NCI-H526 (cell line): ENCODE results near the gene ITPR1.

Experiments
- DNase-seq, 2 experiments: peaks; one replicate each; lab custom pipeline; 2025; lab: John Stamatoyannopoulos, UW

The ITPR1 gene

DNA sequence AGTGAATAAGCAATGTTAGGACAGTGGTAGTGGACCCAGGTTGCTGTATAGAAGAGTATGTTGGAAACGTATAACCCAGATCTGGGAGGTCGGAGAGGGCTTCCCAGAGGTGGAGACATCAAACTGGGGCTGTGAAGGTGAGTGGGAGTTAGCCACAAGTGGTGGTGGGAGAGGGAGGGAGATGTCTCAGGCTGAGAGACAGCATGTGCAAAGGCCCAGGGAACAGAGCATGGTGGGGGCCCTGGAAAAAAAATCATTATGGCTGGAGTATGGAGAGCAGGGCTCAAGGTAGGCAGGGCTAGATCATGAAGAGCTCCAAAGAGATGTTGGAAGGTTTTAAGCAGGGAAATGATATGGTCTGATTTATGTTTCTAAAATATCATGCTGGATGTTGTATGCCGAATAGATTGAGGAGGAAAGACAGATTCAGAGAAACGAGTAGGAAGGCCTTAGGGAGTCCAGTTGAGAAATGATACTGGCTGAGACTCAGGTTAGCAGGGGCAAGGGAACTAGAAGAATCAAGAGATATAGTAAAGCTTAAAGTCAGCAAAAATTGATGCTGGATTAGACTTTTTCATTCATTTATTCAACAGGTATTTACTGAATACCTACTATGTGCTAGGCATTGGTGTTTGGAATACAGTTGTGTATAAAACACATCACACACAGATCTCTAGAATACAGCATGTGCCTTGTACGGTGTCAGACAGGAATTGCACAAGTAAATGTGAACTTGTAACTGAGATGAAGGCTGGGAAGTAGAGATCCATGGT, 17.0 kb downstream of the ITPR1 start:
- DNase-seq, result no peak

- DNase-seq, result no peak
Measured at GRCh38 chr3:4511491-4512262, 18.5 kb downstream of the ITPR1 start.

GRCh38 chr3:4512895-4513616, 19.9 kb downstream of the ITPR1 start:
- no peak for DNase-seq

- no peak for DNase-seq
Measured at GRCh38 chr3:4514321-4514720, 21.2 kb downstream of the ITPR1 start.

DNA sequence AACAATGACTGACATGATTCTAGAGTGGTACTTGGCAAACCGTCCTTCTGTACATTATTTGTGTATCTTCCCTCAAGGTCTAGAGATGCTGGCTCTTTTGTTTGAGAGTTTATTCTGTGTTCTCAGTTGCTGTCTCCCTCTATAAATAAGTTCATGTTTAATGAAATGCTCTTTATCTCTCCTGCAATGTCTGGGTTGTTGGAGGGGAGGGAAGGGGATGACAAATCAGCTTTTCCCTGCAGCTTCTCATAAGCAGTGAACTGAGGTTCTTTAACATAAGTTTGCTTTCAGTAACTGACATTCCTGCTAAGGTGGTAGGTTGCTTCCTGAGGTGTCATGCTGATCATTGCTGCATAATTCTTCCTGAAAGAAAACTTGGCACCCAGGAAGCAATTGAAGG, 21.8 kb downstream of the ITPR1 start:
- no peak for DNase-seq

GRCh38 chr3:4515916-4516579, 22.9 kb downstream of the ITPR1 start:
- no peak for DNase-seq

DNA sequence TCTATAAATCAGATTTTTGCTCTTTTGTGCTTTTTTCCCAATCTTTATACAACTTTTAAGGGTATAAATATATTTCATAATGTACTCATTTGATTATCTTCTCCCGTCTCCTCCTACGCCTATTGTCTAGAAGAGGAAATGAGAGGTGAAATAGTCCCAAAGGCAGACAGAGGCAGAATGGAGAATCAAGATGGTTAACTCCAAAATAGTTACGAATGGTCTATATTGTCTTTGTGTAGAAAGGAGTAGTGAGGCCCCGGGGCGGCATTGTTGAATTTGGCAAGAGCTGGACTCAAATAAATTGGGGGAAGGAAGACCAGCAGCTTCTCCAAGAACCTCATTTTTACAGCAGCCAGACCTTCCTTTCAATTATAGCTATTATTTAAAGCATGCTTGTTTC, 23.9 kb downstream of the ITPR1 start:
- DNase-seq, result no peak

- DNase-seq, result no peak
Measured at GRCh38 chr3:4517643-4518311, 24.6 kb downstream of the ITPR1 start.

DNA sequence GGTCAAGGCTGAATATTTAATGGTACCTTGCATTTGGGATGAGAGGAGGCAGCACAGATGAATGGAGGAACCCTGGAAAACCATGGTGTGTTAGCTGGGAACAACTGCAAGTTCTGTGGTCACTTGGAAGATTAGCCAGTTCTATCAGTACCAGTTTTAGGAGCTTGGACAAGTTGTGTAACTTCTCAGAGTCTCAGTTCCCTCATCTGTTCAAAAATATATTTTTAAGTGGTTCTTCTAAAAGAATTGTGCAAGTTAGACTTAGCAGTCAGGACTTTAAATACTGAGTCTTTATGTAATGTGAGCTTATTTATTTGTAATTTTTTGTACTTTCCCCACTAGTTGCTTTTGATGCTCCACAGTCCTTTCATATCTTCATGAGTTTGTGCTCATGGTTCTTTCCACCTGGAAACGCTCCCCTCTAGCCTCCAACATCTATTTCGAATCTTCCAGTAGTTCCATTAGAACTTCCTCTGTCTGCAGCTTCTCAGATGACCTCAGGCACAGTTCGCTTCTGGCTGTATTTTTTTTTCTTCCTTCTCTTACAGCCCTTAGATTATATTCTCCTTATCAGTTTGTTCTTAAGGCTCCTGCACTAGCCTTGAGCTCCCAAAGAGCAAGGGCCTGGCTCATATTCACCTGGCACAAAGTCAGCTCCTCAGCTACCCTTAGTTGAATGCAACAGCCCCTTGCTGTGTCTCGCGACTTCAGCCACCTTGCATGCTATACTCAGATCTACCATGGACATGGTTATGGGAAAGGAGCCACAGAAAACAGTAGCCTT, 27.1 kb downstream of the ITPR1 start:
- no peak for DNase-seq

DNA sequence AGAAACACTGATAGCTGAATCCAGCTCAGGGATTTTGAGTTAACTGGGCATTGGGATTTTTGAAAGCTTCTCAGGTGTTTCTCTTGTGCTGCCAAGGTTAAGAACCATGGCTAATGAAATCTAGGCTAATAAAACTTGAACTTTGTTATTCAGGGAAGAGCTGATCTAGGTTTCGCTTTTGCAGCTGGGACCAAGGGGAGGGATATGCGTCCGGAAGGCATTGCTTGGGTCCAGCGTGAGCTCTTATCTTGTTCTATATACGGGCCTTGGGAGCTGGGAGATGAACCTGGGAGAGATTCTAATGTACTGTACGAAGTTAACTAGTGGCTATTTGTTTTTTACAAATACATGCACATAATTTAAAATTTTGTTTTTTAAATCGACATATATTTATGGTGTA, 29.8 kb downstream of the ITPR1 start:
- DNase-seq, result no peak

DNA sequence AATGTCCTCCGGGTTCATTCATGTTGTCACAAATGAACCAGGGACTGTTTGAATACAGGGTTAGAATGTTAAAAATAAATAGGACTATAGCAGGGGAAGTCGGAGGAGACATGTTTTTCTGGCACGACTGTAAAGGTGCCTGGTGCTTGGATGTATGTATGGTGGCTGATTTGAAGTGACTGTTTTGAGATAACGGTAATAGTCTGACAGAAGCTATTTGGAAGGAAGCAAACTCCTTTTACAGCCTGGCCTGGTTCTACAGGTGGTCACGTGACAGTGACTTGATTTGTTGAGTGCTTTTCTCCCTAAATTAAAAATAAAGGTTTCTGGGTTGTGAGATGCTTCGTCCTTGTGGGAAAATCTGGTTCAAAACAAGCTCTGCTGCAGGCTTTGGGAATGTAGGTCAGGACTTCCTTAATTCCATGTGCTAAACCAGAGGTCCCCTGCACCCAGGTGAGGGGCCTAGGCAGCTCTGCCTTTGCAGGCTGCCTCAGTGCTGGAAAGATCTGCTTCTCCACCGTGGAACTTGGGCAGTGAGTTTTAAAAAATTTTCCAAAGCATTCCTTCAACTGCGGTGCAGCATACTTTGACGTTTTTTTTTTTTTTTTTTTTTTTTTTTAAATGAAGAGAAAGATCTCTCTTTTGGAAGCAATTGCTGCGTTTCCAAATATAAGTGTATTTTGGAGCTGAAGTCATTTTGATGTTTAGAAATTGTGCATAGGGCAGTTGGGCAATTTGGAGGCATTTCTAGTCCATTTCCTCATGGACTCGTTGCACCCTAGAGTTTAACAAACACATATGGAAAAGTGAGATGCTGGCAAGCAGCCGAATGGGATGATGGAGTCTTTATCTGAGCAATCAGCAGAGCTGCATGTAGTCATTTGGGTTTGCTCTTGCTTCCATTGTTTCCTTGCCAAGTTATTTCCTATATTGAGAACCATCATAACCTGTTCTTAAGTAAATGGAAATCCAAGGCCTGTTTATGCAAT, 30.9 kb downstream of the ITPR1 start:
- no peak for DNase-seq

DNA sequence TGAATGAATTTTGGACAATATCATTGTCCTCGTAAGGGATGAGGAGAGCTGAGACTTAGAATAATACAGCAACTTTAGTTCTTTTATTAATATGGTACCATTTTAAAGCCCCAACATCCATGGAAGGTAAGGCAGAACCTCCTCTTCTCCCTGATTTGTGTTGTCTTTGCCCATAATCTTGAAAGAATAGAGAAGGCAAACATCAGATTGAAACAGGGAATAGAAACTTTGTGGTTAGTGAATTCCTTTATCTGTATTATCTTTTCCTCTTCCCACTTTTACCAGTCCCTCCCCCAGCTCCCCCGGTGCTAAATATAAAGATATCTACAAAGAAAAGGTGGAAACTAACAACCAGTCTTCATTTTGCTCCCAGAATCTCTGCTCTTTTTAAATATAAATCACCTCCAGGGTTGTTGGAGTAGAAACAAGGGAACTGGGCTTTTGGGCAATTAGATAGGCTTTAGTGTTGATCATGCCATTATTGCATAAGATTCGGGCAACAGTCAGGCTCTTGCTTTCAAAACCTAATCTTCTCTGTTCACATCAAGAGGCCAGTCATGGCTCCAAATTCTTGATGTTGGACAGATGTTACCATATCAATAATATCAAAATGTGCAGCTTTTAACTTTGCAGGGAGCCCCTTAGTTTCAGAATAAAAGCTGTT, 32.5 kb downstream of the ITPR1 start:
- DNase-seq, result no peak

DNA sequence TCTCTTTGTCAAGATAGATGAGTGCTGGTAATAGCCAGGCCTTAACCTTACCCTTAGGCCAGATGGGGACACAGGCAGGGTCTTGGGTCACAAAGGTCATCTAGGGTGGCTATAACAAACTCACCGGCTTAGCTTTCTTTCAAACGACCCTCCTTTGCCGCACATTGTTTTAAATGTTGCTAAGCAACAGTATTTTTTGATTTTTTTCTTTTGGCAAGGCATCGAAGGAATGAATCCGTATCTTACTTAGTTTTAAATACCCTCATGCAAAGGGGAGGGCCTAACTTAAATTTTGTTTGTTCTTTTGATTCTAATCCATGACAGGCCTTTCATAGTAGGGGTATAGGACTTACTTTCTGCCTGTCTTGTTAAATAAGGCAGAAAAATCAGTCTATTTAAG, 35.2 kb downstream of the ITPR1 start:
- no peak for DNase-seq

DNA sequence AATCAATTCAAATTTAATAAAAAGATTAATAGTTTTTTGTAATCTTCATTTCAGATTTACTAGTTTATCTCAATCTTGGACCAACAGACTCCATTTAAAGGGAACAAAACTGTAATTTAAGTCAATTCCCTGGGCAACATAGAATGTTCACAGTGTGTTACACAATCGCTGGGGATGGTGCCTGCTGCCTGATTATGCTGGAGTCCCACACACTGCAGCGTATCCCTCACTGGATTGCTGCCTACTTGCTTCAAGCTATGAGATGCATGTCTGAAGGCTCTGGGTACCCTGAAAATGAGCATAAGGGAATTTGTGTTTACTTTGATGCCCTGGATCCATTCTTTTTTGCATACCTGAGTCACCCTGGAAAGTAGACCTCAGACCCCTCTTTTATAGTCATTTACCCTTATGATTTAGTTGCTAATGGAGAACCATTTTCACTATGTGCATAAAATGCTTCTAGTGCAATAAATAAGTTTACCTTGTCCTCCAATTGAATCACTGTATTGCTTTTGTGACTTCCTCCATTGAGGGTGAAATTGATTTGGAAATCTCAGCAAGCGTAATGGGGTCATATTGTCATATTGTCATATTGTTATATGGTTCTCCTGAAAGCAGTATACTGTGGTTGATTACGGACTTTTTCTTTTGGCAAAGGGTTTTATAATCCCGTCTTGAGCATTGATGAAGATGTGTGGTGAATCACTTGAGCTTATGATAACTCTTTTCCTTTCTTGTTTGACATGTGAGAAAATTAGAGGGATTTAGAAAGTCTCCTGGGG, 35.9 kb downstream of the ITPR1 start:
- no peak for DNase-seq

DNA sequence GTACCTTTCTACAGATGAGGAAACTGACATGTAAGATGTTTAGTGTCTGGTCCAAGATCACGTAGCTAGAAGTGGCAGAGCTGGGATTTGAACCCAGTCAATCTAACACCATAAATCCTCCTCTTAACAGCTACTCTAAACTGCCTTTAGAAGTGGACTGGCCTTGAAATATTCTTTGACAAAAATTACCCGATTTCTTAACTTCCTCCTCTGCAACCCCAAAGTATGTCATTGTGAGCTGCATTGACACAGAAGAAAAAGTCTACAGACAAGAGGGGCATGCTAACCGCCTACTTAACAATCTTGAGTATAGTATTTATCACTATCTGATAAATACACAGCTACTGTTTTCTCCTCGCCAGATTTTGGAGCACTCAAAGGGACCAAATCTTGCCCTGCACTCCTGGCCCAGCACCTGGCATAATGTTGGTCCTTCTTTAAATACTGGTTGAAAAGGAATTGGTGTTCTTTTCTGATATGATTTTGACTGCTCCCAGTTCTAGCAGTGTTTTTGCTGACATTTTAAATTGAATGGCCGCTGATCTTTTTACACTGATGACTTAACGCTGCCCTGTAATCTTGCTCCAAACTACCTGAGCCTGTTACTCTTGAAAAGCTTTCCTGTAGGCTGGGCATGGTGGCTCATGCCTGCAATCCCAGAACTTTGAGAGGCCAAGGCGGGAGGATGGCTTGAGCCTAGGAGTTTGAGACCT, 36.9 kb downstream of the ITPR1 start:
- DNase-seq, result no peak

- no peak for DNase-seq
Measured at GRCh38 chr3:4531478-4532025, 38.4 kb downstream of the ITPR1 start.

DNA sequence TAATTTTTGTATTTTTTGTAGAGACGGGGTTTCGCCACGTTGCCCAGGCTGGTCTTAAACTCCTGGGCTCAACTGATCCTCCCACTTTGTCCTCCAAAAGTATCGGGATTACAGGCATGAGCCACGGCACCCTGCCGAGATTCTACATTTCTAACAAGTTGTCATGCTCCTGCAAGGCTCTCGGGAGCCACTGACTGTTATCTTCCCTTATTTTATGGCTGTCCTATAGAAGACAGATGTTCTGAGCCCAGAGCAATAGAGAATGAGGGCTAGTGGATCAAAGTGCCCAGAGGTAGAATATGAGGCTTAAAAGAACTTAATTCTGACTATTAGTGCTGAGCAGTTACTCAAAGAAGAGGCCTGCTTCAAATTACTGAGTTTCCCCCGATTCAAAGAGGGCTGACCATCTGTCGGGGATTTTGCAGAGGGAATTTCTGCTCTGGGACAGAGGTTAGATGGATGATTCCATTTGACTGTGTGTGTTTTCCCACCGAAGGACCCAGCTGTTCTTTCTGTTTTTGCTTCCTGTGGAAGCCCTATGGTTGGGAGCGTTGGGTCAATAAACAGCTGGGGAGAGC, 39.5 kb downstream of the ITPR1 start:
- no peak for DNase-seq
